Thyroid gland (tissue), 4 donors: ENCODE measurements around the gene KIF3B. TPM values are rescaled to one million over a fixed set of nuclear protein-coding genes. Genes with fewer than 3 reads are reported as not detected.
"Not testable (repeated sequence)": the region's sequence is repeated elsewhere in the genome, so short reads cannot be mapped to it uniquely, and the experiment has no call there.

Experiments
- DNase-seq, 2 donors: peaks; one replicate each; pipeline ENCODE4 v3.0.0-alpha.2; 2019
- H3K27ac ChIP-seq, 3 donors: fragments of 200-600 bp; sonication (generic); 1 replicate in 2 of 3; 2 replicates in 1 of 3; pipeline ENCODE4 v1.5.1; 2016 to 2019; ENCODE audit warnings: mild to moderate bottlenecking in 1 of 3, moderate library complexity in 1 of 3
- H3K27me3 ChIP-seq: fragments of 200-600 bp; sonication (generic); one replicate; pipeline ENCODE4 v1.5.1; 2019
- H3K36me3 ChIP-seq, 2 donors: fragments of 200-600 bp; sonication (generic); one replicate each; pipeline ENCODE4 v1.5.1; 2016 to 2019
- H3K4me1 ChIP-seq, 2 donors: fragments of 200-600 bp; sonication (generic); one replicate each; pipeline ENCODE4 v1.5.1; 2017 to 2019
- H3K4me3 ChIP-seq, 3 donors: fragments of 200-600 bp; sonication (generic); replicated peaks in 1 of 3; 1 replicate in 2 of 3; 2 replicates in 1 of 3; pipeline ENCODE4 v1.5.1; 2016; ENCODE audit warnings: mild to moderate bottlenecking in 1 of 3
- H3K9me3 ChIP-seq: fragments of 200-600 bp; sonication (generic); one replicate; pipeline ENCODE4 v1.5.1; 2017
- POLR2A ChIP-seq, 2 donors: fragments of 450-650 bp; IDR thresholded peaks; one replicate each; pipeline ENCODE4 v1.6.1; 2017; ENCODE audit warnings: antibody characterized with exemption in 2 of 2, mild to moderate bottlenecking in 2 of 2, moderate library complexity in 1 of 2
- WGBS, 2 donors: methylation state at CpG; one replicate each; pipeline ENCODE4 v1.1.5; 2017; 5-methylcytosine and 5-hydroxymethylcytosine counted together
- intact Hi-C: fragments of 100-400 bp; cut with DNase I; formaldehyde crosslinking; loops from one replicate; pipeline ENCODE4 v1.15.1; 2023
- total RNA-seq, 4 donors: library from RNA; depleted of rRNA; stranded (reverse); fragments of >200 nt; gene quantifications; one replicate each; pipeline ENCODE4 v1.2.3, GENCODE V29; 2016
- TF ChIP-seq, protein P1 (sequence below), 6 experiments: fragments of 200-600 bp in 3 of 6; fragments of 450-650 bp in 3 of 6; sonication (generic) in 3 of 6; IDR thresholded peaks; one replicate each; pipeline ENCODE4 v1.5.1; 2016 to 2019; ENCODE audit warnings: antibody characterized with exemption in 6 of 6, mild to moderate bottlenecking in 2 of 6, inconsistent platforms in 1 of 6, moderate library complexity in 1 of 6

The KIF3B gene
- total RNA-seq, 4 donors from 2014 or later = 31.0 to 35.5 (median 32.7) TPM

DNA sequence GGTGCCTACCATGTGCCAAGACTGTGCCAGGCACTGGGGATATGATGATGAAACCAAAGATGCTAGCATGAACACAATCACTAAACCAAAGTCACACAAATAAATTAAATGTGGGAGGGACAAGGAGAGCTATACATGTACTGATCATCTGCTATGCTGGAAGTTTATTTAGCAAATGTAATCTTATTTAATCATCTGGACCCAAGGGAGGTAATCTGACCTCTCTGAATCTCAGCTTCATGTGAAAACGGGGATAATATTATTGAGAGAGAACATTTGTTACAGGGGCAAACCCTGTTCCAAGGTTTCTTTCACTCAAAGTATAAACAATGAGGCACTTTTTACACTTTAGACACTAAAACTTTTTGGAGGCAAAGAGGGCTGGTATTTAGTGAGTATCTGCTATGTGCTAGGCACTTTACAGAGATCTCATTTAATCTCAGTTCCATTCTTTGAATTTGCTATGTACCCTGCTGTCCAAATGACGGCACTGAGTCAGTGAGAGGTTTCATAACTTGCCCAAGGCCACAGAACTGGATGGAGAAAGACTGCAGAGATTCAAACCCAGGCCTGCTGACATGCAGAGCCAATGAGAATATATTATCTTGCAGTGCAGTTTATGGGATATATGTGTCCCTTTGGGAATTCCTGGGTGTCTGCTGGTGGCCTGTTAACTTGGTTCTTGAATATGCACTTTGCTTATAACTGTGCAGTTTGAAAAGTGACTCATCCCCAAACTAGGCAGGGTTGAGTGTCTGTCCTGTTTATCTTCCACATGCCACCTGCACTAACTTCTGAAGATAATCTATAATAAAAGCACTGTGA, 77.4 kb downstream of the KIF3B start:
- H3K36me3 ChIP-seq = no peaks in the 10 kb centered on the region
- H3K27ac ChIP-seq = no peak overlapping the region
- DNase-seq = no peak
- H3K9me3 ChIP-seq = no peaks in the 10 kb centered on the region
- WGBS, 2 donors = 68 to 78% methylated on average over 2 of the region's 2 CpGs
- no peak overlapping the region for H3K4me3 ChIP-seq
- no peak for TF ChIP-seq POLR2A (IDR thresholded peaks at IDR 0.05)
- TF ChIP-seq, protein P1, sequence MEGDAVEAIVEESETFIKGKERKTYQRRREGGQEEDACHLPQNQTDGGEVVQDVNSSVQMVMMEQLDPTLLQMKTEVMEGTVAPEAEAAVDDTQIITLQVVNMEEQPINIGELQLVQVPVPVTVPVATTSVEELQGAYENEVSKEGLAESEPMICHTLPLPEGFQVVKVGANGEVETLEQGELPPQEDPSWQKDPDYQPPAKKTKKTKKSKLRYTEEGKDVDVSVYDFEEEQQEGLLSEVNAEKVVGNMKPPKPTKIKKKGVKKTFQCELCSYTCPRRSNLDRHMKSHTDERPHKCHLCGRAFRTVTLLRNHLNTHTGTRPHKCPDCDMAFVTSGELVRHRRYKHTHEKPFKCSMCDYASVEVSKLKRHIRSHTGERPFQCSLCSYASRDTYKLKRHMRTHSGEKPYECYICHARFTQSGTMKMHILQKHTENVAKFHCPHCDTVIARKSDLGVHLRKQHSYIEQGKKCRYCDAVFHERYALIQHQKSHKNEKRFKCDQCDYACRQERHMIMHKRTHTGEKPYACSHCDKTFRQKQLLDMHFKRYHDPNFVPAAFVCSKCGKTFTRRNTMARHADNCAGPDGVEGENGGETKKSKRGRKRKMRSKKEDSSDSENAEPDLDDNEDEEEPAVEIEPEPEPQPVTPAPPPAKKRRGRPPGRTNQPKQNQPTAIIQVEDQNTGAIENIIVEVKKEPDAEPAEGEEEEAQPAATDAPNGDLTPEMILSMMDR (IDR thresholded peaks at IDR 0.05) = no peak
- H3K27me3 ChIP-seq = no peaks in the 10 kb centered on the region
- intact Hi-C loops = loop anchor here (5.0 to 10.0 kb wide), 2 partner anchors 100 to 127 kb away; no protein-coding TSS in a partner anchor
- H3K4me1 ChIP-seq = peaks cover 7 to 20% of the 10 kb centered on the region in 2 donors

DNA sequence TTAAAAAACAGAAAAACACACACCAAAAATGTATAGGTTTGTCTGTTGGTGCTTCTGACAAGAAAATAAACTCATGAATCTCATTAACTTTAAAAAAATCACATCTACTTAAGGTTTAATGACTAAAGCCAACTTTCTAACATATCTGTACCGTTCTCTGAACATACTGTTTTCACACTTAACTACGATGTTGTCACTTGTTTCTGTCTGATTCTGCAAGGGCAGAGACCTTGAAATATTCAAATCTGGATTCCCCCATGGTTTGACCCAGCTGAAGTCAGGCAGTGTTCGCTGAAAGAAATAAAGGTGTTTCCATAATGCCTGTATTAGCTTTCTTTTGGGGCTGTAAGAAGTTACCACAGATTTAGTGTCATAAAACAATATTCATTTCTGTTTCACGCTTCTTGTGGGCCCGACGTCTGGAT, 78.0 kb downstream of the KIF3B start:
- H3K27me3 ChIP-seq = no peaks in the 10 kb centered on the region
- TF ChIP-seq, protein P1 (IDR thresholded peaks at IDR 0.05) = no peak
- no peak for TF ChIP-seq POLR2A (IDR thresholded peaks at IDR 0.05)
- H3K27ac ChIP-seq = no peak overlapping the region
- intact Hi-C loops = loop anchor here (5.0 to 10.0 kb wide), 2 partner anchors 99 to 127 kb away; no protein-coding TSS in a partner anchor
- H3K36me3 ChIP-seq = no peaks in the 10 kb centered on the region
- 89 to 92% methylated on average over 6 of the region's 6 CpGs for WGBS, 2 donors
- no peak overlapping the region for H3K4me3 ChIP-seq
- H3K4me1 ChIP-seq = peaks cover 7 to 20% of the 10 kb centered on the region in 2 donors
- no peaks in the 10 kb centered on the region for H3K9me3 ChIP-seq
- DNase-seq = no peak

GRCh38 chr20:32355907-32356621, 78.6 kb downstream of the KIF3B start:
- not testable (repeated sequence) for H3K36me3 ChIP-seq, H3K9me3 ChIP-seq, H3K27ac ChIP-seq, H3K27me3 ChIP-seq, H3K4me3 ChIP-seq, DNase-seq
- 83 to 91% methylated on average over 7 of the region's 7 CpGs for WGBS, 2 donors
- H3K4me1 ChIP-seq = peaks cover 12 to 26% of the 10 kb centered on the region in 2 donors
- intact Hi-C loops = loop anchor here (5.0 to 10.0 kb wide), 2 partner anchors 99 to 126 kb away; no protein-coding TSS in a partner anchor

DNA sequence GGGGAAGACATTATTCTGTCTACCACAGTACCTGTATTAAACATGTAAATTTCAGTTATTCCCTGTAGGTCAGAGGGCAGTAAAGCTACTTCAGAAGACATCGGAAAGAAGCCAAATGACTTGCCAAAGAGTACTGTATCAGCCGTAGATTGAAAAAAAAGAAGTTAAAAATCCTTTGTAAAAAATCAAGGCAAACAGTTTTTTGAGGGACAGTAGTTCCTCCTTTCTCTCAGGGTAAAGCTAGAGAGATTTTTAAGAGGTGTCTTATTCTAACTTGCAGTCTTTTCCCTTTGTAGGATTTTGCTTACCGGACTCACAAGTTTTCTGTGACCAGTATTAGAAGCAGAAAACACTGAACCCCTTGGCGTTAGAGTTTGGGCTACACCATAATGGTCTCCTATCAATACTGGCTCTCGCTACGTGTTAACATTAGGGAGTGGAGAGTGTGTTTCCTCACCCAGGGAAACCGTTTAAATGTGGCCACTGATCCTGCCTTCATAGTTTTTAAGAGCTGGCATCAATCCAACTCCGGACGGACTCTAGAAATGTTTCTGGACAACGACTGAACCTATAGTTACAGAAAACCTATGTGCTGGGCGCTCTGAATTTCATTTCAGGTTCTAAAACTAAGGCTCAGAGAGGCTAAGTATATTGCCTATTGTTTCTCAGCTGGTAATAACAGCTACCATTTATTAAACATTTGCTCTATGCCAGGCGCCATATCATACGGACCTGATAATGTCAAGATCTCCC, 79.3 kb downstream of the KIF3B start:
- intact Hi-C loops = loop anchor here (5.0 to 10.0 kb wide), 2 partner anchors 98 to 126 kb away; no protein-coding TSS in a partner anchor
- Histone ChIP-seq H3K4me1 (peaks cover 18 to 31% of the 10 kb centered on the region in 2 donors), H3K9me3 (no peaks in the 10 kb centered on the region), H3K27me3 (no peaks in the 10 kb centered on the region), H3K36me3 (no peaks in the 10 kb centered on the region), H3K4me3 (peak overlapping the region in 1 of 3 donors; percentile 89), H3K27ac (peak overlapping the region in 2 of 3 donors; percentile 95 to 96)
- no peak for TF ChIP-seq POLR2A (IDR thresholded peaks at IDR 0.05)
- TF ChIP-seq, protein P1 (IDR thresholded peaks at IDR 0.05) = no peak
- no peak for DNase-seq
- WGBS, 2 donors = 35 to 40% methylated on average over 13 of the region's 13 CpGs

DNA sequence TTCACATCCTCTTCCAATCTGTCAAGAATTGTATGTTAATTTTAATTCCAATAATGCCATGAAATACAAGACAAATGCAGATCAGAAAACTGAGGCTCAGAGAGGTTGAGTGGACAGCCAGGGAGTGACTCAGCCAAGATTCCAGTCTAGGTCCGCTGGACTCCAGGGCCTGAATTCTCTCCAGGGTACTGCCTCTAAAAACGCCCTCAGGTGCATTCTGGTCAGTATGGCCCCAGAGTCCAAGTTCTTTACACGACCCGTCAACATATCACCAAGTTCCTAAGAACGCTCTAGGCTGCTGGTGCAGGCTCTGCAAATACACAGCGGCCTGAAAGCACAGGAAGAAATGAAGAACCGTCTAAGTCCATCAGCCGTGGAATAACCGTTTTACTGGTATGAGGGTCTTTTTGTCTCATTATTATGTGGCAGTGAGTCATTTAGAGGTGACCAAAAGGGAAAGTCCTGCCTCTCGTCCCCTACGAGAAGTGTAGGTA, 80.0 kb downstream of the KIF3B start:
- Histone ChIP-seq H3K4me1 (peaks cover 24 to 33% of the 10 kb centered on the region in 2 donors), H3K9me3 (no peaks in the 10 kb centered on the region), H3K36me3 (no peaks in the 10 kb centered on the region), H3K27me3 (no peaks in the 10 kb centered on the region), H3K27ac (peak overlapping the region; percentile 95 to 97 (median 96)), H3K4me3 (peak overlapping the region; percentile 3 to 89 (median 58))
- WGBS, 2 donors = 1 to 2% methylated on average over 11 of the region's 11 CpGs
- DNase-seq = peak; percentile 37 to 43
- intact Hi-C loops = loop anchor here (5.0 to 10.0 kb wide), 2 partner anchors 97 to 125 kb away; no protein-coding TSS in a partner anchor
- TF ChIP-seq POLR2A (IDR thresholded peaks at IDR 0.05) = no peak
